Aorta (tissue), 5 donors: ENCODE measurements around the gene SFMBT2. TPM values are rescaled to one million over a fixed set of nuclear protein-coding genes. Genes with fewer than 3 reads are reported as not detected.

Experiments
- ATAC-seq: fragments of 200-7000 bp; cut with Tn5 transposase; one replicate; pipeline ENCODE4 v1.9.1; 2022; ENCODE audit warnings: moderate library complexity; ENCODE audit not compliant: low FRiP score
- DNase-seq, 2 donors: peaks; one replicate each; pipeline ENCODE4 v3.0.0-alpha.2; 2020
- H3K27ac ChIP-seq, 2 donors: one replicate each; pipeline ENCODE4 v1.5.1; 2013; ENCODE audit warnings: low read length in 2 of 2, mild to moderate bottlenecking in 2 of 2, moderate library complexity in 2 of 2, control low read depth in 1 of 2, inconsistent platforms in 1 of 2, low read depth in 1 of 2
- H3K27me3 ChIP-seq, 2 donors: one replicate each; pipeline ENCODE4 v1.6.1; 2013; ENCODE audit warnings: control low read depth in 1 of 2, low read length in 1 of 2, mild to moderate bottlenecking in 1 of 2, moderate library complexity in 1 of 2; ENCODE audit not compliant: insufficient read depth in 2 of 2, control insufficient read depth in 1 of 2
- H3K36me3 ChIP-seq, 2 donors: one replicate each; pipeline ENCODE4 v1.6.1; 2013; ENCODE audit warnings: control low read depth in 1 of 2, low read length in 1 of 2, mild to moderate bottlenecking in 1 of 2; ENCODE audit not compliant: insufficient read depth in 2 of 2, control insufficient read depth in 1 of 2
- H3K4me1 ChIP-seq, 2 donors: one replicate each; pipeline ENCODE4 v1.6.1; 2013; ENCODE audit warnings: low read length in 2 of 2, control low read depth in 1 of 2, mild to moderate bottlenecking in 1 of 2, moderate library complexity in 1 of 2; ENCODE audit not compliant: insufficient read depth in 2 of 2, control insufficient read depth in 1 of 2
- H3K4me3 ChIP-seq, 2 donors: one replicate each; pipeline ENCODE4 v1.5.1; 2013; ENCODE audit warnings: low read length in 2 of 2, control low read depth in 1 of 2, mild to moderate bottlenecking in 1 of 2
- H3K9me3 ChIP-seq: one replicate; pipeline ENCODE4 v1.6.1; 2013; ENCODE audit warnings: mild to moderate bottlenecking, low read length; ENCODE audit not compliant: control insufficient read depth
- WGBS, 2 donors: extraction: QIAGEN DNeasy Blood & Tissue Kit; methylation state at CpG; one replicate each; pipeline ENCODE4 v1.1.7; 2013; 5-methylcytosine and 5-hydroxymethylcytosine counted together
- intact Hi-C, 2 donors: fragments of 100-400 bp; cut with DNase I; formaldehyde crosslinking; loops; one replicate each; pipeline versions ENCODE4 v1.14.2 to v1.15.0; 2022
- polyA plus RNA-seq, 2 donors: library from polyadenylated mRNA; stranded (reverse); fragments of 200-250 nt; gene quantifications; one replicate each; pipeline ENCODE4 v1.2.3, GENCODE V29; 2013
- total RNA-seq, 2 donors: library from RNA; stranded (reverse); fragmentation: NEBNext Ultra II Directional; extraction: Animal tissue kit (Norgen Biotek cat#: 25700); gene quantifications; one replicate each; pipeline ENCODE4 v1.2.1, GENCODE V29; 2021
- donor health status: healthy with polysubstance abuse.
- donor health status: Bipolar disorder and iron deficiency.
- donor health status: DM: no; HTN: no; CAD: no.
- donor health status: DM: no; HTN: no; CAD: no.
- donor health status: DM: yes; HTN: yes; CAD: no.

Gene SFMBT2
- total and polyA plus RNA-seq, 4 donors, result 0.36 to 20.3 (median 5.2) TPM

GRCh38 chr10:7351894-7352293, 58.9 kb downstream of the SFMBT2 start:
- 83 to 89% methylated on average over 9 of the region's 9 CpGs for WGBS, 2 donors
- Histone ChIP-seq H3K9me3 (no peaks in the 10 kb centered on the region), H3K4me1 (no peaks in the 10 kb centered on the region), H3K4me3 (no peak overlapping the region), H3K27me3 (no peaks in the 10 kb centered on the region), H3K27ac (no peak overlapping the region), H3K36me3 (no peaks in the 10 kb centered on the region)
- DNase-seq (no peak), ATAC-seq (no peak)
- intact Hi-C loops, result no loop called here

GRCh38 chr10:7350541-7351195, 60.2 kb downstream of the SFMBT2 start:
- DNase-seq, result no peak

GRCh38 chr10:7345717-7346116, 65.1 kb downstream of the SFMBT2 start:
- 27 to 35% methylated on average over 10 of the region's 10 CpGs for WGBS, 2 donors
- Histone ChIP-seq H3K4me3 (no peak overlapping the region), H3K9me3 (no peaks in the 10 kb centered on the region), H3K27ac (no peak overlapping the region), H3K27me3 (no peaks in the 10 kb centered on the region), H3K4me1 (no peaks in the 10 kb centered on the region), H3K36me3 (no peaks in the 10 kb centered on the region)
- DNase-seq (no peak), ATAC-seq (no peak)
- intact Hi-C loops, result no loop called here

More at GRCh38 chr10:7350541-7351195, 60.2 kb downstream of the SFMBT2 start:
- intact Hi-C loops, result no loop called here
- H3K27me3 ChIP-seq, result no peaks in the 10 kb centered on the region
- no peaks in the 10 kb centered on the region for H3K36me3 ChIP-seq
- H3K4me3 ChIP-seq, result no peak overlapping the region
- WGBS, 2 donors, result 78 to 86% methylated on average over 3 of the region's 3 CpGs
- H3K27ac ChIP-seq, result no peak overlapping the region
- H3K9me3 ChIP-seq, result no peaks in the 10 kb centered on the region
- no peaks in the 10 kb centered on the region for H3K4me1 ChIP-seq
- no peak for ATAC-seq

- ATAC-seq (no peak), DNase-seq (no peak)
- H3K36me3 ChIP-seq, result no peaks in the 10 kb centered on the region
- H3K4me1 ChIP-seq, result no peaks in the 10 kb centered on the region
- H3K27me3 ChIP-seq, result no peaks in the 10 kb centered on the region
- WGBS, 2 donors, result 90 to 92% methylated on average over 3 of the region's 3 CpGs
- no peak overlapping the region for H3K4me3 ChIP-seq
- intact Hi-C loops, result no loop called here
- H3K27ac ChIP-seq, result no peak overlapping the region
- no peaks in the 10 kb centered on the region for H3K9me3 ChIP-seq
Observed at GRCh38 chr10:7343040-7343439, 67.8 kb downstream of the SFMBT2 start.

- Histone ChIP-seq H3K4me1 (no peaks in the 10 kb centered on the region), H3K27me3 (no peaks in the 10 kb centered on the region), H3K27ac (no peak overlapping the region), H3K9me3 (no peaks in the 10 kb centered on the region), H3K4me3 (no peak overlapping the region), H3K36me3 (no peaks in the 10 kb centered on the region)
- intact Hi-C loops, result no loop called here
- 57 to 60% methylated on average over 10 of the region's 10 CpGs for WGBS, 2 donors
- no peak for DNase-seq
- no peak for ATAC-seq
Observed at GRCh38 chr10:7340179-7340874, 70.5 kb downstream of the SFMBT2 start.

- DNase-seq, result no peak
- no peaks in the 10 kb centered on the region for H3K4me1 ChIP-seq
- intact Hi-C loops, result no loop called here
Observed at GRCh38 chr10:7339510-7339909, 71.3 kb downstream of the SFMBT2 start.

GRCh38 chr10:7338469-7338868, 72.4 kb downstream of the SFMBT2 start:
- no peaks in the 10 kb centered on the region for H3K36me3 ChIP-seq
- intact Hi-C loops, result no loop called here
- H3K4me1 ChIP-seq, result no peaks in the 10 kb centered on the region
- DNase-seq, result no peak
- H3K27me3 ChIP-seq, result no peaks in the 10 kb centered on the region
- no peak for ATAC-seq
- 90 to 91% methylated on average over 7 of the region's 7 CpGs for WGBS, 2 donors
- no peak overlapping the region for H3K27ac ChIP-seq
- H3K4me3 ChIP-seq, result no peak overlapping the region
- H3K9me3 ChIP-seq, result no peaks in the 10 kb centered on the region

More at GRCh38 chr10:7339510-7339909, 71.3 kb downstream of the SFMBT2 start:
- H3K27ac ChIP-seq, result no peak overlapping the region
- no peaks in the 10 kb centered on the region for H3K9me3 ChIP-seq
- no peaks in the 10 kb centered on the region for H3K27me3 ChIP-seq
- WGBS, 2 donors, result 29 to 44% methylated on average over 4 of the region's 4 CpGs
- H3K36me3 ChIP-seq, result no peaks in the 10 kb centered on the region
- no peak for ATAC-seq
- no peak overlapping the region for H3K4me3 ChIP-seq

GRCh38 chr10:7337431-7338171, 73.2 kb downstream of the SFMBT2 start:
- Histone ChIP-seq H3K4me1 (no peaks in the 10 kb centered on the region), H3K27ac (no peak overlapping the region), H3K4me3 (no peak overlapping the region), H3K9me3 (no peaks in the 10 kb centered on the region), H3K27me3 (no peaks in the 10 kb centered on the region), H3K36me3 (no peaks in the 10 kb centered on the region)
- DNase-seq (no peak), ATAC-seq (no peak)
- intact Hi-C loops, result no loop called here
- WGBS, 2 donors, result 76 to 78% methylated on average over 7 of the region's 7 CpGs
